GM18873 (cell line): ENCODE measurements around the gene FAM98C.

Source experiments
- ATAC-seq: cut with Tn5 transposase; IDR thresholded peaks from one replicate; pipeline ENCODE4 v1.9.1; 2021; ENCODE audit warnings: mild to moderate bottlenecking, moderate library complexity, moderate number of reproducible peaks; ENCODE audit not compliant: unreplicated experiment, low FRiP score

FAM98C gene

GRCh38 chr19:38376576-38376975, 26.3 kb upstream of the FAM98C start:
- no peak for ATAC-seq

GRCh38 chr19:38377052-38377451, 25.8 kb upstream of the FAM98C start:
- ATAC-seq = no peak

GRCh38 chr19:38378866-38379265, 24.0 kb upstream of the FAM98C start:
- no peak for ATAC-seq

GRCh38 chr19:38381138-38381537, 21.8 kb upstream of the FAM98C start:
- no peak for ATAC-seq

- no peak for ATAC-seq
Observed at GRCh38 chr19:38383184-38383583, 19.7 kb upstream of the FAM98C start.

- ATAC-seq = no peak
Observed at GRCh38 chr19:38383743-38384142, 19.1 kb upstream of the FAM98C start.

- no peak for ATAC-seq
Observed at GRCh38 chr19:38384209-38385027, 18.5 kb upstream of the FAM98C start.

- ATAC-seq = no peak
Observed at GRCh38 chr19:38385057-38385803, 17.7 kb upstream of the FAM98C start.

GRCh38 chr19:38385804-38386257, 17.1 kb upstream of the FAM98C start:
- ATAC-seq = no peak

- no peak for ATAC-seq
Observed at GRCh38 chr19:38386300-38386970, 16.5 kb upstream of the FAM98C start.

GRCh38 chr19:38386971-38387549, 15.8 kb upstream of the FAM98C start:
- no peak for ATAC-seq

- ATAC-seq = no peak
Observed at GRCh38 chr19:38387550-38388348, 15.1 kb upstream of the FAM98C start, which contains the start of gene GGN. Gene GGN, minus strand, starts transcription at chr19:38388034. Its CDS starts 773 bp downstream, at chr19:38387261.

- no peak for ATAC-seq
Observed at GRCh38 chr19:38388349-38389100, 14.4 kb upstream of the FAM98C start, which contains the start of gene SPRED3. Gene SPRED3, plus strand, starts transcription at chr19:38388697. Its CDS starts 1,606 bp downstream, at chr19:38390303.

GRCh38 chr19:38389101-38389925, 13.6 kb upstream of the FAM98C start:
- no peak for ATAC-seq

- ATAC-seq = no peak
Observed at GRCh38 chr19:38389957-38390924, 12.7 kb upstream of the FAM98C start.

GRCh38 chr19:38391911-38392464, 10.9 kb upstream of the FAM98C start:
- no peak for ATAC-seq
